Kidney (tissue), 14 donors: ENCODE results near the gene FHL2. TPM values are rescaled to one million over a fixed set of nuclear protein-coding genes. Genes with fewer than 3 reads are reported as not detected.
A peak's percentile ranks its signal among the peaks of the same experiment; 100 is the strongest.

Experiments used
- DNase-seq, 5 donors: peaks; one replicate each; pipeline ENCODE4 v3.0.0-alpha.2; 2013 to 2020
- FAIRE-seq: peaks from 2 replicates; lab custom pipeline; 2012; peaks lifted over from hg19 to GRCh38; lab: Jason Lieb, UNC
- H3K27ac ChIP-seq, 2 donors: one replicate each; pipeline ENCODE4 v1.7.0; 2013; ENCODE audit warnings: low read depth in 2 of 2, low read length in 2 of 2, inconsistent platforms in 1 of 2
- H3K27me3 ChIP-seq: one replicate; pipeline ENCODE4 v1.7.1; 2013; ENCODE audit warnings: low read length, inconsistent platforms; ENCODE audit not compliant: control insufficient read depth, insufficient read depth
- H3K36me3 ChIP-seq, 3 donors: one replicate each; pipeline versions ENCODE4 v1.7.0 to v1.7.1; 2013; ENCODE audit warnings: low read length in 3 of 3, control low read depth in 1 of 3, inconsistent platforms in 1 of 3; ENCODE audit not compliant: insufficient read depth in 3 of 3, control insufficient read depth in 2 of 3
- H3K4me1 ChIP-seq, 3 donors: one replicate each; pipeline versions ENCODE4 v1.7.0 to v1.7.1; 2013; ENCODE audit warnings: low read length in 3 of 3, inconsistent platforms in 1 of 3, low read depth in 1 of 3; ENCODE audit not compliant: control insufficient read depth in 2 of 3, insufficient read depth in 2 of 3
- H3K4me3 ChIP-seq, 3 donors: one replicate each; pipeline versions ENCODE4 v1.7.0 to v1.8.1; 2013; ENCODE audit warnings: low read length in 3 of 3, control low read depth in 1 of 3, inconsistent platforms in 1 of 3
- H3K9ac ChIP-seq, 3 donors: one replicate each; pipeline versions ENCODE4 v1.7.0 to v1.7.1; 2013; ENCODE audit warnings: low read length in 3 of 3, control low read depth in 1 of 3, inconsistent platforms in 1 of 3
- H3K9me3 ChIP-seq, 3 donors: one replicate each; pipeline versions ENCODE4 v1.7.0 to v1.7.1; 2013; ENCODE audit warnings: low read length in 3 of 3, control low read depth in 1 of 3, inconsistent platforms in 1 of 3; ENCODE audit not compliant: control insufficient read depth in 2 of 3, insufficient read depth in 1 of 3
- intact Hi-C: fragments of 100-400 bp; cut with DNase I; formaldehyde crosslinking; loops from one replicate; pipeline ENCODE4 v1.11.1; 2022
- polyA plus RNA-seq: library from polyadenylated mRNA; stranded (reverse); fragments of 350-450 nt; fragmentation: Illumina TruSeq; extraction: RNeasy Lipid Tissue Mini Kit (QIAGEN cat#74804); gene quantifications from one replicate; pipeline ENCODE4 v1.2.3, GENCODE V29; 2014; ENCODE audit warnings: low read depth, low replicate concordance; ENCODE audit not compliant: insufficient read depth
- total RNA-seq: library from RNA; stranded (reverse); fragmentation: NEBNext Ultra II Directional; extraction: Animal tissue kit (Norgen Biotek cat#: 25700); gene quantifications from one replicate; pipeline ENCODE4 v1.2.1, GENCODE V29; 2021
- TF ChIP-seq, protein P1 (sequence below): IDR thresholded peaks from 3 replicates; pipeline ENCODE4 v1.5.1; 2012; ENCODE audit warnings: mild to moderate bottlenecking, moderate library complexity, borderline replicate concordance; ENCODE audit not compliant: insufficient read depth; ENCODE audit errors: extremely low read depth
- donor health status: control.
- donor health status: control.
- donor health status: control.
- donor health status: control.
- donor health status: control.
- donor health status: DM: yes; HTN: yes; CAD: no.
- donor health status: Normal renal cell carcinoma (clear cell type).

Gene FHL2
- total and polyA plus RNA-seq, 2 donors from 2014 or later = 23.4 to 75.9 TPM

DNA sequence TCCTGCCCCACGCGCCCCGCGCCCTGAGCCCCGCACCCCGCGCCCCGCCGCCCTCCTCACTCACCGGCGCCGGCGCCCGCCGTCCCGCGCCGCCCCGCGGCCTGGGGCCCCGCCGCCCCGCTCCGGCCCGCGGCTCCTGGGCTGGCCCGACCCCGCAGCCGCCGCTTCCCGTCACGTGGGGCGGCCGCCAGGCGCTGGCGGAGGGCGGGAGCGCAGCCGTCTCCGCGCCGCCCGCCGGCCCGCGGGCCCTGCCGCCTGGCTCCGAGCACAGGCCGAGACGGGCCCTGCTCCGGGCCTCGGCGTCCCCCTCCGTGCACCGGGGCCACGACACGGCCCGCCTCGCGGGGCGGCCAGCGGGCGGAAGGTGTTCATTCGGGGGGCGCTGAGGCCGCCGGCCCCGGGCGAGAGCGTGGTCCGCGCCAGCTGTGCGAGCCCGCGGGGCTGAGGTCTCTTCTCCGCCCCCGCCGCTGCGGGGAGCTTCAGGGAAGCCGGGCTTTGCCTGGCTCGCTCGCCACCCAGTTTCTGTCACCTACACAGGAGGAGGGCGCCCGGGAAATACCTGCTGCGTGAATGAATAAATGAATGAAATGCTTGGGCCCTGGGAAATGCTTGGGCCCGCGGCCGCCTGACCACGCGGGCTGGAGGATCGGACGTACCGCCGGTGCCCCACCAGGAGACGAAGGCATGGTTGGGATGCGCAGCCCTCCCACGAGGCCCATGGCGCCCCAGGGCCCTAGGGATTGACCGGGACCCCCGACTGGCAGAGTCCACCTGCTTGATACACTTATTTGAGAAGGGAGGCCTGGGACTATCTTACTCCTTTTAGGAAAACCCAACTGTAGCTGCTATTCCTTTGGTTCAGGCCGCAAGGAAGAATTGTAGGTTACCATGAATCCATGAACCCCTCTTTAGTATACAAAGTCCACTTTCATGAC is 69.0 kb downstream of the FHL2 start, which contains the start of gene TGFBRAP1:
TGFBRAP1 (minus strand) TSS at position 175 of the 935 bp plus-strand sequence. CDS start 21,434 bp downstream, outside the sequence.
- Histone ChIP-seq H3K27me3 (no peaks in the 10 kb centered on the region), H3K4me3 (peak within 1 kb of the TSS; percentile 77 to 86 (median 80)), H3K27ac (peak within 1 kb of the TSS; percentile 68 to 70), H3K9me3 (no peaks in the 10 kb centered on the region), H3K4me1 (peaks cover 0 to 17% (median 14%) of the 10 kb centered on the region in 3 donors), H3K36me3 (peaks cover 0 to 8% (median 0%) of the 10 kb centered on the region in 3 donors), H3K9ac (peak within 1 kb of the TSS; percentile 67 to 83 (median 81))
- TF ChIP-seq, protein P1, sequence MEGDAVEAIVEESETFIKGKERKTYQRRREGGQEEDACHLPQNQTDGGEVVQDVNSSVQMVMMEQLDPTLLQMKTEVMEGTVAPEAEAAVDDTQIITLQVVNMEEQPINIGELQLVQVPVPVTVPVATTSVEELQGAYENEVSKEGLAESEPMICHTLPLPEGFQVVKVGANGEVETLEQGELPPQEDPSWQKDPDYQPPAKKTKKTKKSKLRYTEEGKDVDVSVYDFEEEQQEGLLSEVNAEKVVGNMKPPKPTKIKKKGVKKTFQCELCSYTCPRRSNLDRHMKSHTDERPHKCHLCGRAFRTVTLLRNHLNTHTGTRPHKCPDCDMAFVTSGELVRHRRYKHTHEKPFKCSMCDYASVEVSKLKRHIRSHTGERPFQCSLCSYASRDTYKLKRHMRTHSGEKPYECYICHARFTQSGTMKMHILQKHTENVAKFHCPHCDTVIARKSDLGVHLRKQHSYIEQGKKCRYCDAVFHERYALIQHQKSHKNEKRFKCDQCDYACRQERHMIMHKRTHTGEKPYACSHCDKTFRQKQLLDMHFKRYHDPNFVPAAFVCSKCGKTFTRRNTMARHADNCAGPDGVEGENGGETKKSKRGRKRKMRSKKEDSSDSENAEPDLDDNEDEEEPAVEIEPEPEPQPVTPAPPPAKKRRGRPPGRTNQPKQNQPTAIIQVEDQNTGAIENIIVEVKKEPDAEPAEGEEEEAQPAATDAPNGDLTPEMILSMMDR = no peak
- FAIRE-seq (no peak), DNase-seq (peak; percentile 53 to 85 (median 72))
- intact Hi-C loops = no loop called here

DNA sequence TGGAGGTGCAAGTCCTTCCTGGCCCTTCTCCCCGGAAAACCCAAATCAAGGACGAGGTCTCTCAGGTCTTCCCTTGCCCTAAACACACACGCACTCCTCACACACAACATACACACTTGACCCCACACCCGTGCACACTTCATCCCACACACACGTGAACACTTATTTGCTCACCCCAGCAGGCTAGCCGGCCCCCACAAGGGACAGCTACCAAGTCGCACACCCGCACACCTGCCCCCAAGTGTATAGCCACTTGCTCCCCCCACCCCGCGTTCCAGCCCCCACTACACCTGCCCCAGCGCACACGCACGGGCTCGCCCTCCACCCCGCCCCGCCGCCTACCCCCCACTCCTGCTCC is 69.7 kb downstream of the FHL2 start:
- Histone ChIP-seq H3K27me3 (no peaks in the 10 kb centered on the region), H3K9me3 (no peaks in the 10 kb centered on the region), H3K4me3 (peak overlapping the region; percentile 77 to 86 (median 80)), H3K36me3 (peaks cover 0 to 3% (median 0%) of the 10 kb centered on the region in 3 donors), H3K4me1 (peaks cover 0 to 17% (median 14%) of the 10 kb centered on the region in 3 donors), H3K27ac (peak overlapping the region; percentile 68 to 70), H3K9ac (peak overlapping the region; percentile 26 to 81 (median 63))
- DNase-seq (peak in 3 of 5 donors; percentile 13 to 79 (median 74)), FAIRE-seq (no peak)
- intact Hi-C loops = no loop called here
- TF ChIP-seq, protein P1 = no peak

- peak overlapping the region; percentile 68 to 70 for H3K27ac ChIP-seq
- H3K4me1 ChIP-seq = peaks cover 0 to 17% (median 14%) of the 10 kb centered on the region in 3 donors
- H3K4me3 ChIP-seq = peak overlapping the region; percentile 77 to 86 (median 80)
- DNase-seq (peak; percentile 14 to 67 (median 47)), FAIRE-seq (no peak)
- H3K27me3 ChIP-seq = no peaks in the 10 kb centered on the region
- intact Hi-C loops = no loop called here
- TF ChIP-seq, protein P1 = no peak
- H3K36me3 ChIP-seq = peaks cover 0 to 3% (median 0%) of the 10 kb centered on the region in 3 donors
- H3K9ac ChIP-seq = peak overlapping the region; percentile 26 to 81 (median 63)
- H3K9me3 ChIP-seq = no peaks in the 10 kb centered on the region
Measured at GRCh38 chr2:105328281-105329196, 70.3 kb downstream of the FHL2 start.
